ENCODE measurements around the gene RAET1E. TPM values are rescaled to one million over a fixed set of nuclear protein-coding genes. Genes with fewer than 3 reads are reported as not detected.
"Not testable (repeated sequence)": the region's sequence is repeated elsewhere in the genome, so short reads cannot be mapped to it uniquely, and the experiment has no call there.

The RAET1E gene
- total RNA-seq: under 0.01 TPM

GRCh38 chr6:149897855-149898744 lies at the start of gene RAET1E:
TSS of gene RAET1E (minus strand) at chr6:149898113. CDS start at chr6:149890901, 7,212 bp downstream.
- peak in 1 of 3 donors; percentile 22 for DNase-seq (ENCODE audit: low read depth in 2 of 3, low spot score in 2 of 3)

GRCh38 chr6:149947533-149947932 lies 49.6 kb upstream of the RAET1E start:
- DNase-seq (ENCODE audit: low read depth in 2 of 3, low spot score in 2 of 3): not testable (repeated sequence)

GRCh38 chr6:149946631-149947030 lies 48.7 kb upstream of the RAET1E start:
- not testable (repeated sequence) for DNase-seq (ENCODE audit: low read depth in 2 of 3, low spot score in 2 of 3)

GRCh38 chr6:149945276-149945675 lies 47.4 kb upstream of the RAET1E start:
- DNase-seq (ENCODE audit: low read depth in 2 of 3, low spot score in 2 of 3): not testable (repeated sequence)

- not testable (repeated sequence) for DNase-seq (ENCODE audit: low read depth in 2 of 3, low spot score in 2 of 3)
Observed at GRCh38 chr6:149943321-149943720, 45.4 kb upstream of the RAET1E start.

- no peak for DNase-seq (ENCODE audit: low read depth in 2 of 3, low spot score in 2 of 3)
Observed at GRCh38 chr6:149942461-149942829, 44.5 kb upstream of the RAET1E start.

- DNase-seq (ENCODE audit: low read depth in 2 of 3, low spot score in 2 of 3): peak; percentile 75 to 96 (median 95)
Observed at GRCh38 chr6:149941583-149942460, 43.9 kb upstream of the RAET1E start, which contains the start of gene ULBP2. TSS of gene ULBP2 (plus strand) at chr6:149942014. CDS start at chr6:149942073, 59 bp downstream.

- DNase-seq (ENCODE audit: low read depth in 2 of 3, low spot score in 2 of 3): no peak
Observed at GRCh38 chr6:149940672-149940982, 42.7 kb upstream of the RAET1E start.

- DNase-seq (ENCODE audit: low read depth in 2 of 3, low spot score in 2 of 3): no peak
Observed at GRCh38 chr6:149939909-149940671, 42.2 kb upstream of the RAET1E start.

- no peak for DNase-seq (ENCODE audit: low read depth in 2 of 3, low spot score in 2 of 3)
Observed at GRCh38 chr6:149939356-149939648, 41.4 kb upstream of the RAET1E start.

- peak in 2 of 3 donors; percentile 49 to 51 for DNase-seq (ENCODE audit: low read depth in 2 of 3, low spot score in 2 of 3)
Observed at GRCh38 chr6:149938571-149939355, 40.9 kb upstream of the RAET1E start.

- DNase-seq (ENCODE audit: low read depth in 2 of 3, low spot score in 2 of 3): not testable (repeated sequence)
Observed at GRCh38 chr6:149938013-149938570, 40.2 kb upstream of the RAET1E start.

- DNase-seq (ENCODE audit: low read depth in 2 of 3, low spot score in 2 of 3): no peak
Observed at GRCh38 chr6:149936743-149937142, 38.8 kb upstream of the RAET1E start.

- DNase-seq (ENCODE audit: low read depth in 2 of 3, low spot score in 2 of 3): no peak
Observed at GRCh38 chr6:149935668-149936067, 37.8 kb upstream of the RAET1E start.

GRCh38 chr6:149935246-149935645 lies 37.3 kb upstream of the RAET1E start:
- no peak for DNase-seq (ENCODE audit: low read depth in 2 of 3, low spot score in 2 of 3)

GRCh38 chr6:149934249-149935156 lies 36.6 kb upstream of the RAET1E start:
- DNase-seq (ENCODE audit: low read depth in 2 of 3, low spot score in 2 of 3): peak; percentile 62 to 91 (median 68)

- DNase-seq (ENCODE audit: low read depth in 2 of 3, low spot score in 2 of 3): no peak
Observed at GRCh38 chr6:149933461-149933860, 35.5 kb upstream of the RAET1E start.

- no peak for DNase-seq (ENCODE audit: low read depth in 2 of 3, low spot score in 2 of 3)
Observed at GRCh38 chr6:149933036-149933435, 35.1 kb upstream of the RAET1E start.

GRCh38 chr6:149931501-149931900 lies 33.6 kb upstream of the RAET1E start:
- no peak for DNase-seq (ENCODE audit: low read depth in 2 of 3, low spot score in 2 of 3)
